Measurements from ENCODE around the gene ARHGEF4.
A peak's percentile ranks its signal among the peaks of the same experiment; 100 is the strongest.
"Not testable (repeated sequence)": the region's sequence is repeated elsewhere in the genome, so short reads cannot be mapped to it uniquely, and the experiment has no call there.

Gene ARHGEF4

GRCh38 chr2:131052741-131053263, 216.1 kb downstream of the ARHGEF4 start:
- Mint-ChIP-seq H3K4me3 (no peak overlapping the region), H3K27me3 (no peaks in the 10 kb centered on the region), H3K36me3 (ENCODE audit: low read depth) (peaks cover 94% of the 10 kb centered on the region), H3K27ac (peak overlapping the region; percentile 1), H3K9me3 (no peaks in the 10 kb centered on the region), H3K4me1 (ENCODE audit: low read depth) (peaks cover 12% of the 10 kb centered on the region)
- DNase-seq = no peak

GRCh38 chr2:131054488-131054887, 217.8 kb downstream of the ARHGEF4 start:
- H3K36me3 Mint-ChIP-seq (ENCODE audit: low read depth) = peaks cover 95% of the 10 kb centered on the region
- H3K9me3 Mint-ChIP-seq = no peaks in the 10 kb centered on the region
- no peaks in the 10 kb centered on the region for H3K27me3 Mint-ChIP-seq
- H3K4me3 Mint-ChIP-seq = no peak overlapping the region
- H3K27ac Mint-ChIP-seq = no peak overlapping the region
- H3K4me1 Mint-ChIP-seq (ENCODE audit: low read depth) = peaks cover 22% of the 10 kb centered on the region
- DNase-seq = no peak

- peaks cover 24% of the 10 kb centered on the region for H3K4me1 Mint-ChIP-seq (ENCODE audit: low read depth)
- no peaks in the 10 kb centered on the region for H3K27me3 Mint-ChIP-seq
- no peaks in the 10 kb centered on the region for H3K9me3 Mint-ChIP-seq
- H3K27ac Mint-ChIP-seq = peak overlapping the region; percentile 15
- DNase-seq = no peak
- peaks cover 95% of the 10 kb centered on the region for H3K36me3 Mint-ChIP-seq (ENCODE audit: low read depth)
- no peak overlapping the region for H3K4me3 Mint-ChIP-seq
Observed at GRCh38 chr2:131055169-131056065, 218.7 kb downstream of the ARHGEF4 start.

- peaks cover 28% of the 10 kb centered on the region for H3K4me1 Mint-ChIP-seq (ENCODE audit: low read depth)
- no peak overlapping the region for H3K4me3 Mint-ChIP-seq
- DNase-seq = no peak
- H3K36me3 Mint-ChIP-seq (ENCODE audit: low read depth) = peaks cover 92% of the 10 kb centered on the region
- H3K27me3 Mint-ChIP-seq = no peaks in the 10 kb centered on the region
- H3K27ac Mint-ChIP-seq = peak overlapping the region; percentile 5
- no peaks in the 10 kb centered on the region for H3K9me3 Mint-ChIP-seq
Observed at GRCh38 chr2:131056204-131056931, 219.7 kb downstream of the ARHGEF4 start.

- Mint-ChIP-seq H3K4me3 (no peak overlapping the region), H3K4me1 (ENCODE audit: low read depth) (peaks cover 30% of the 10 kb centered on the region), H3K36me3 (ENCODE audit: low read depth) (peaks cover 91% of the 10 kb centered on the region), H3K27me3 (no peaks in the 10 kb centered on the region), H3K27ac (peak overlapping the region; percentile 1), H3K9me3 (no peaks in the 10 kb centered on the region)
- no peak for DNase-seq
Observed at GRCh38 chr2:131056932-131057287, 220.2 kb downstream of the ARHGEF4 start.

GRCh38 chr2:131058214-131058843, 221.6 kb downstream of the ARHGEF4 start:
- H3K4me3 Mint-ChIP-seq = no peak overlapping the region
- H3K9me3 Mint-ChIP-seq = no peaks in the 10 kb centered on the region
- DNase-seq = no peak
- H3K27me3 Mint-ChIP-seq = no peaks in the 10 kb centered on the region
- H3K36me3 Mint-ChIP-seq (ENCODE audit: low read depth) = peaks cover 89% of the 10 kb centered on the region
- H3K27ac Mint-ChIP-seq = peak overlapping the region; percentile 71
- H3K4me1 Mint-ChIP-seq (ENCODE audit: low read depth) = peaks cover 39% of the 10 kb centered on the region

- no peak for DNase-seq
- Mint-ChIP-seq H3K27ac (peak overlapping the region; percentile 12), H3K4me3 (no peak overlapping the region), H3K27me3 (no peaks in the 10 kb centered on the region), H3K4me1 (ENCODE audit: low read depth) (peaks cover 42% of the 10 kb centered on the region), H3K36me3 (ENCODE audit: low read depth) (peaks cover 88% of the 10 kb centered on the region), H3K9me3 (no peaks in the 10 kb centered on the region)
Observed at GRCh38 chr2:131058920-131059319, 222.2 kb downstream of the ARHGEF4 start.

- DNase-seq = no peak
- peaks cover 84% of the 10 kb centered on the region for H3K36me3 Mint-ChIP-seq (ENCODE audit: low read depth)
- H3K4me3 Mint-ChIP-seq = no peak overlapping the region
- no peaks in the 10 kb centered on the region for H3K27me3 Mint-ChIP-seq
- no peaks in the 10 kb centered on the region for H3K9me3 Mint-ChIP-seq
- peak overlapping the region; percentile 62 for H3K27ac Mint-ChIP-seq
- H3K4me1 Mint-ChIP-seq (ENCODE audit: low read depth) = peaks cover 47% of the 10 kb centered on the region
Observed at GRCh38 chr2:131063501-131064283, 227.0 kb downstream of the ARHGEF4 start.

- Mint-ChIP-seq H3K9me3 (no peaks in the 10 kb centered on the region), H3K27me3 (no peaks in the 10 kb centered on the region), H3K27ac (peak overlapping the region; percentile 33), H3K4me3 (no peak overlapping the region), H3K36me3 (ENCODE audit: low read depth) (peaks cover 84% of the 10 kb centered on the region), H3K4me1 (ENCODE audit: low read depth) (peaks cover 44% of the 10 kb centered on the region)
- no peak for DNase-seq
Observed at GRCh38 chr2:131064589-131065512, 228.1 kb downstream of the ARHGEF4 start.

GRCh38 chr2:131067465-131068125, 230.9 kb downstream of the ARHGEF4 start:
- peaks cover 42% of the 10 kb centered on the region for H3K4me1 Mint-ChIP-seq (ENCODE audit: low read depth)
- H3K4me3 Mint-ChIP-seq = no peak overlapping the region
- H3K27ac Mint-ChIP-seq = peak overlapping the region; percentile 20
- no peaks in the 10 kb centered on the region for H3K27me3 Mint-ChIP-seq
- no peaks in the 10 kb centered on the region for H3K9me3 Mint-ChIP-seq
- peaks cover 86% of the 10 kb centered on the region for H3K36me3 Mint-ChIP-seq (ENCODE audit: low read depth)
- no peak for DNase-seq

- Mint-ChIP-seq H3K36me3 (ENCODE audit: low read depth) (peaks cover 88% of the 10 kb centered on the region), H3K4me1 (ENCODE audit: low read depth) (peaks cover 40% of the 10 kb centered on the region)
- not testable (repeated sequence) for H3K27me3 Mint-ChIP-seq, H3K4me3 Mint-ChIP-seq, H3K27ac Mint-ChIP-seq, H3K9me3 Mint-ChIP-seq, DNase-seq
Observed at GRCh38 chr2:131068172-131068571, 231.5 kb downstream of the ARHGEF4 start.

- Mint-ChIP-seq H3K36me3 (ENCODE audit: low read depth) (peaks cover 96% of the 10 kb centered on the region), H3K4me1 (ENCODE audit: low read depth) (peaks cover 49% of the 10 kb centered on the region)
Observed at GRCh38 chr2:131075578-131075977, 238.9 kb downstream of the ARHGEF4 start.

GRCh38 chr2:131076707-131077106, 240.0 kb downstream of the ARHGEF4 start:
- Mint-ChIP-seq H3K27ac (peak overlapping the region; percentile 64), H3K4me1 (ENCODE audit: low read depth) (peaks cover 52% of the 10 kb centered on the region), H3K4me3 (no peak overlapping the region), H3K36me3 (ENCODE audit: low read depth) (peaks cover 96% of the 10 kb centered on the region), H3K9me3 (no peaks in the 10 kb centered on the region), H3K27me3 (no peaks in the 10 kb centered on the region)
- DNase-seq = no peak

More at GRCh38 chr2:131075578-131075977, 238.9 kb downstream of the ARHGEF4 start:
- H3K27ac Mint-ChIP-seq, DNase-seq, H3K4me3 Mint-ChIP-seq, H3K27me3 Mint-ChIP-seq, H3K9me3 Mint-ChIP-seq: not testable (repeated sequence)
